SHP77 (cell line): ENCODE data around the gene PDE4B.
"Not testable (repeated sequence)": the region's sequence is repeated elsewhere in the genome, so short reads cannot be mapped to it uniquely, and the experiment has no call there.

Source experiments
- DNase-seq, 2 experiments: peaks; one replicate each; lab custom pipeline; 2025; lab: John Stamatoyannopoulos, UW

Gene PDE4B

GRCh38 chr1:65994223-65994622, 201.5 kb downstream of the PDE4B start:
- DNase-seq = peak in 1 of 2 experiments; percentile 13

GRCh38 chr1:65995336-65995735, 202.6 kb downstream of the PDE4B start:
- peak in 1 of 2 experiments; percentile 22 for DNase-seq

- DNase-seq = no peak
Observed at GRCh38 chr1:65995928-65996327, 203.2 kb downstream of the PDE4B start.

GRCh38 chr1:65997693-65998092, 205.0 kb downstream of the PDE4B start:
- no peak for DNase-seq

GRCh38 chr1:65998763-65999583, 206.3 kb downstream of the PDE4B start:
- no peak for DNase-seq

- DNase-seq = no peak
Observed at GRCh38 chr1:66000033-66000637, 207.4 kb downstream of the PDE4B start.

- DNase-seq = no peak
Observed at GRCh38 chr1:66003690-66004089, 211.0 kb downstream of the PDE4B start.

GRCh38 chr1:66006534-66006933, 213.8 kb downstream of the PDE4B start:
- not testable (repeated sequence) for DNase-seq

GRCh38 chr1:66012106-66012784, 219.6 kb downstream of the PDE4B start:
- no peak for DNase-seq

GRCh38 chr1:66013371-66013770, 220.7 kb downstream of the PDE4B start:
- no peak for DNase-seq

GRCh38 chr1:66022904-66023620, 230.4 kb downstream of the PDE4B start:
- no peak for DNase-seq

- DNase-seq = no peak
Observed at GRCh38 chr1:66025188-66025587, 232.5 kb downstream of the PDE4B start.

- no peak for DNase-seq
Observed at GRCh38 chr1:66028035-66028434, 235.3 kb downstream of the PDE4B start.

GRCh38 chr1:66033781-66034180, 241.1 kb downstream of the PDE4B start:
- DNase-seq = no peak

GRCh38 chr1:66035616-66036245, 243.0 kb downstream of the PDE4B start:
- DNase-seq = no peak

- no peak for DNase-seq
Observed at GRCh38 chr1:66041654-66042053, 249.0 kb downstream of the PDE4B start.

- no peak for DNase-seq
Observed at GRCh38 chr1:66043186-66043585, 250.5 kb downstream of the PDE4B start.

- DNase-seq = no peak
Observed at GRCh38 chr1:66044912-66045311, 252.2 kb downstream of the PDE4B start.

GRCh38 chr1:66046415-66046814, 253.7 kb downstream of the PDE4B start:
- no peak for DNase-seq

GRCh38 chr1:66048011-66048410, 255.3 kb downstream of the PDE4B start:
- DNase-seq = no peak

GRCh38 chr1:66050123-66050522, 257.4 kb downstream of the PDE4B start:
- no peak for DNase-seq

- DNase-seq = no peak
Observed at GRCh38 chr1:66050633-66051032, 257.9 kb downstream of the PDE4B start.
